Inflammatory macrophage (primary cell): ENCODE measurements around the gene FAXDC2.

Experiments used
- DNase-seq, 2 donors: peaks; one replicate each; pipeline ENCODE4 v3.0.0-alpha.2; 2020 to 2022

FAXDC2 gene

GRCh38 chr5:154829589-154830218, 20.7 kb downstream of the FAXDC2 start:
- no peak for DNase-seq

- no peak for DNase-seq
Measured at GRCh38 chr5:154829181-154829588, 21.2 kb downstream of the FAXDC2 start.

- DNase-seq, result no peak
Measured at GRCh38 chr5:154824070-154824469, 26.3 kb downstream of the FAXDC2 start.

GRCh38 chr5:154823605-154824004, 26.8 kb downstream of the FAXDC2 start:
- no peak for DNase-seq

- peak in 1 of 2 donors; percentile 5 for DNase-seq
Measured at GRCh38 chr5:154822896-154823295, 27.5 kb downstream of the FAXDC2 start.

GRCh38 chr5:154820383-154820782, 30.0 kb downstream of the FAXDC2 start:
- DNase-seq, result no peak

GRCh38 chr5:154819546-154819945, 30.9 kb downstream of the FAXDC2 start:
- no peak for DNase-seq

- no peak for DNase-seq
Measured at GRCh38 chr5:154818471-154819116, 31.8 kb downstream of the FAXDC2 start.

GRCh38 chr5:154817815-154818214, 32.6 kb downstream of the FAXDC2 start:
- no peak for DNase-seq

- DNase-seq, result no peak
Measured at GRCh38 chr5:154816891-154817492, 33.4 kb downstream of the FAXDC2 start.

GRCh38 chr5:154815684-154816247, 34.6 kb downstream of the FAXDC2 start:
- no peak for DNase-seq

- no peak for DNase-seq
Measured at GRCh38 chr5:154815025-154815424, 35.4 kb downstream of the FAXDC2 start.

GRCh38 chr5:154813736-154814135, 36.7 kb downstream of the FAXDC2 start:
- DNase-seq, result no peak

- no peak for DNase-seq
Measured at GRCh38 chr5:154813158-154813557, 37.2 kb downstream of the FAXDC2 start.

GRCh38 chr5:154811653-154812465, 38.5 kb downstream of the FAXDC2 start:
- peak; percentile 57 to 63 for DNase-seq

- no peak for DNase-seq
Measured at GRCh38 chr5:154811239-154811638, 39.2 kb downstream of the FAXDC2 start.

GRCh38 chr5:154806176-154806575, 44.2 kb downstream of the FAXDC2 start:
- DNase-seq, result no peak

GRCh38 chr5:154802050-154802449, 48.4 kb downstream of the FAXDC2 start:
- DNase-seq, result no peak

- no peak for DNase-seq
Measured at GRCh38 chr5:154801083-154801482, 49.3 kb downstream of the FAXDC2 start.

GRCh38 chr5:154800582-154800981, 49.8 kb downstream of the FAXDC2 start:
- no peak for DNase-seq

- DNase-seq, result no peak
Measured at GRCh38 chr5:154797762-154798161, 52.6 kb downstream of the FAXDC2 start.

GRCh38 chr5:154795235-154795596, 55.2 kb downstream of the FAXDC2 start:
- DNase-seq, result no peak
